HG02973 (cell line): ENCODE data around the gene ALAS1.
"Not testable (repeated sequence)": the region's sequence is repeated elsewhere in the genome, so short reads cannot be mapped to it uniquely, and the experiment has no call there.

Experiments
- ATAC-seq: cut with Tn5 transposase; IDR thresholded peaks from one replicate; pipeline ENCODE4 v1.9.1; 2021; ENCODE audit warnings: moderate library complexity; ENCODE audit not compliant: unreplicated experiment

Gene ALAS1

DNA sequence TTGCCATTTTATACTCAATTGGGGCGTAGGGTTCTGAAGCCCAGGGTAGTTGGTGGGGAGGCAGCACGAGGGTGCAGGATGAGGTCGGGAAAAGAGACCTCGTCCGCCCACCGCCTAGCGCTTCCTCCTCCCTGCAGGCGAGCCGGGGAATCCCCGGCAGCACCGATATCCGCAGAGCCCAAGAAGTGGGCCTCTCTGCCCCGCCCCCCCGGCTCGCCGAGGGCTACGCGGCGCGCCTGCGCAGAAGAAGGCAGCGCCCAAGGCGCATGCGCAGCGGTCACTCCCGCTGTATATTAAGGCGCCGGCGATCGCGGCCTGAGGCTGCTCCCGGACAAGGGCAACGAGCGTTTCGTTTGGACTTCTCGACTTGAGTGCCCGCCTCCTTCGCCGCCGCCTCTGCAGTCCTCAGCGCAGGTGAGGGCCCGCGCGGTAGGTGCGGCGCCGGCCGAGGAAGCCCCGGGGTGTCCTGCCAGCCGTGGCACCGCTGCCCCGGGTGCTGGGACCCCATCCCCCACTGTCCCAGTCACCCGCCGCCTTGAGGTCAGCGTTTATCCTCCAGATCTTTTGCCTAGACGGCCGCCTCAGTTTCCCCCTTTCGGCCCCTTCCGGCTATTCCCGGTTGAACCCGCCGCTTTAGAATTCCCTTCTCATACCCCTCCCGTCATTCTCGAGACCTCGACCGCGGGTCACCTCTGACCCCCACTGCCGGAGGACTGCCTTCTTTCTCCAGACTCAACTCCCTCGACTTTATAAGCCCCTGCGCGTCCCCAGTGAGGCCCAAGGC lies at the start of gene ALAS1:
Gene ALAS1 (plus strand): TSS at position 319 of the 784 bp plus-strand sequence. CDS start 1,082 bp downstream, outside the sequence.
- ATAC-seq: peak; percentile 74

DNA sequence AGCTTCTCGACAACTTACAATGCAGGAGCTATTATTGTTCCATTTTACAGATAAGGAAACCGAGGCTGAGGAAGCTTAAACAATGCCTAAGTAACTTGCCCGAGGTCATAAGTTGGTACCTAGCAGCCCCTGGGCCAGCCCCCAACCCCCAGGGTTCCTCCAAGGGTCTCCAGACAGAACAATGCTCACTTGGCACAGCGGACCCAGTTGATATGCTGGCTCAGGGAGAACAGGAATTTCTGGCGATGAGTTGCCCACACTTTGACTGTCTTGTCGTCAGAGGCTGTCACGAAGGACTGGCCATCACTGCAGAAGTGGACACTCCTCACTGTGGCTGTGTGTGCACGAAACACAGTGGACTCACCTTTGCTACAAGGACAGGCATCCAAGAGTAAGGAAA lies 48.9 kb upstream of the ALAS1 start:
- no peak for ATAC-seq

DNA sequence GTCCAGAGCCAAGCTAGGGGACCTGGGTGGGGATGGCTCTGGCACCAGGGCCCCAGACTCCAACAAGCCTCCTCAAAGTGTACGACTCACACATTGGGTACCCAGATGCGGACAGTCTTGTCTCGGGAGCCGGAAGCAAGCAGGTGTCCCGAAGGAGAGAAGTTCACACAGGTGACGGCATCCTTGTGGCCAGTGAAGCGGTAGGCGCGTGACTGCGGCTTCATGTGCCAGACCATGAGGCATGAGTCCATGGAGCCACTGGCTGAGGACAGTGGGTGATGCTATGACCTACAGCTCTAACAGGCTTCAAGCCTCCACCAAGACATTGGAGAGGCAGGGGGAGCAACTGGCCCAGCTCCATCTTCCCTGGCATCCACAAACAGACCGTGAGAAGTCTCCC lies 48.2 kb upstream of the ALAS1 start:
- no peak for ATAC-seq

DNA sequence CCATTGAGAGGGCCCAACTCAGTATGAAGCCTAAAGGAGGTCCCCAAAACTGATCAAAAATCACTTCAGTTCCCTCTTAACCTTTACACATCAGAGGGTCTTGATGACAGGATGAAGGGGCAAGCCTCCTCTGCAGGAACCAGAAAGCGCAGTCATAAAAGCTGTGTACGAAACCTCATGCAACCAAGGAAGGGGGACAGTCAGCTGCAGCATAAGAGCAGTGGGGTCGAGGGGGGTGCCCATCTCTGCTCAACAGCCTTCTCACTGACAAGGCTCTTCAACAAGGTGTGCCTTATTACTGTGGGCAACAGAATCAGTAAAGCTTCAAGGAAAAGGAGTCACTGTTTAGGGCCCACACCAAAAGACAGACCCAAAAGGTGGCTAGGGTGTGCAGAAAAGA lies 47.6 kb upstream of the ALAS1 start:
- no peak for ATAC-seq

DNA sequence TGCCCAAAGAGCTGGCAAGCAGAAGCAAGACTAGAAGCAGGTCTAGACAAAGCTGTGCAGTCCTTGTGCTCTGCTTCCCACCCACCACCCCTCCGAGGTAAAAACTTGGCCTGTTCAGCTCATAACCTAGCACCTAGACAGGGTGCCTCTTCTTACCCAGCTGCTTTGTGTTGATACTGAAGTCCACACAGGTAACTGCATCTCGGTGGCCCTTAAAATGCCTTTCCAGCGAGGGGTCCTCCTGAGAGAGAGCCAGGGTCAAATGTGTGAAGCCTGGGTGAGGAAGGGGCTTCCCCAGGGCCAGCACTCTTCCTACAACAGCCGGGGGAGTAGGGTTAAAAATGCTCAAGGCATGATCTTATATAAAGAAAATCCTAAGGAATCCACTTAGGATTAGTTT lies 47.1 kb upstream of the ALAS1 start:
- ATAC-seq: no peak

DNA sequence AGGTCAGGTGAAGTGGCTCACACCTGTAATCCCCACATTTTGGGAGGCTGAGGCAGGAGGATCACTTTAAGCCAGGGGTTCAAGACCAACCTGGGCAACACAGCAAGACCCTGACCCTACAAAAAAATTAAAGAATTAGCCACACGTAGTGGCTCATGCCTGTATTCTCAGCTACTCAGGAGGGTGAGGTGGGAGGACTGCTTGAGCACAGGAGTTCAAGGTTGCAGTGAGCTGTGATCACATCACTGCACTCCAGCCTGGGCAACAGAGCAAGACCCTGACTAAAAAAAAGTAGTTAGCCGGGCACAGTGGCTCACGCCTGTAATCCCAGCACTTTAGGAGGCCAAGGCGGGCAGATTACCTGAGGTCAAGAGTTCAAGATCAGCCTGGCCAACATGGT lies 46.0 kb upstream of the ALAS1 start:
- ATAC-seq: not testable (repeated sequence)

DNA sequence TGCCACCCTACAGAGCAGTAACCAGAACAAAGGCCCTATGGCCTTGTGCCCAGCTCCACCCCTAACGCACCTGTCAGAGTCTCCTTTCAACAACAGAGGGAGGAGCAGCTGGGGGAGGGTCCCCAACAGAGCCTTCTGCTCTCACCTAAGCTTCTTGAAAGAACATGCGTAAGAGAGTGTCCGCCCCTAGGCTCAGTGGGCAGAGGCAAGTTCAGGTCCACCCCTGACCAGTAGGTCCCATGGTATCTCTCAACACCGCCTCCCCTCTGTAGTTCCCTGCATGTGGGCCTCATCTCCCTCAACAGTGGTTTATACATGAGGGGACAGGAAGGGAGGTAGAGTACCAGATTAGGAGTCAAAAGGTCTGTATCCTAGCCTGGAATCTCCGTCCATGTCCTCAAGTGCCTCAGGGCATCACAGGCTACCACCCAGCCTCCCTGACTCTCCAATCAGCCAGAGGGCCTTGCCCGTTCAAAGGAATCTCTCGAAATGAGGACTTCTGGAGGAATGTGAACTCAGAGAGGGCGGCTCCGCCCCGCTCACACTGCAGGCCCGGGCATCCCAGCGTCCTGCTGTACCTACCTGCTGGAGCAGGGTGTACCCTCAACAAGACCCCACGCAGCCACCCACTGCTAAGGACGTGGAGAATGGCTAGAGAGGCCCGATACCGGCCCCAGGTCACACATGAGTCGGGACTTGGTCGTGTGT lies 44.4 kb upstream of the ALAS1 start:
- ATAC-seq: no peak

DNA sequence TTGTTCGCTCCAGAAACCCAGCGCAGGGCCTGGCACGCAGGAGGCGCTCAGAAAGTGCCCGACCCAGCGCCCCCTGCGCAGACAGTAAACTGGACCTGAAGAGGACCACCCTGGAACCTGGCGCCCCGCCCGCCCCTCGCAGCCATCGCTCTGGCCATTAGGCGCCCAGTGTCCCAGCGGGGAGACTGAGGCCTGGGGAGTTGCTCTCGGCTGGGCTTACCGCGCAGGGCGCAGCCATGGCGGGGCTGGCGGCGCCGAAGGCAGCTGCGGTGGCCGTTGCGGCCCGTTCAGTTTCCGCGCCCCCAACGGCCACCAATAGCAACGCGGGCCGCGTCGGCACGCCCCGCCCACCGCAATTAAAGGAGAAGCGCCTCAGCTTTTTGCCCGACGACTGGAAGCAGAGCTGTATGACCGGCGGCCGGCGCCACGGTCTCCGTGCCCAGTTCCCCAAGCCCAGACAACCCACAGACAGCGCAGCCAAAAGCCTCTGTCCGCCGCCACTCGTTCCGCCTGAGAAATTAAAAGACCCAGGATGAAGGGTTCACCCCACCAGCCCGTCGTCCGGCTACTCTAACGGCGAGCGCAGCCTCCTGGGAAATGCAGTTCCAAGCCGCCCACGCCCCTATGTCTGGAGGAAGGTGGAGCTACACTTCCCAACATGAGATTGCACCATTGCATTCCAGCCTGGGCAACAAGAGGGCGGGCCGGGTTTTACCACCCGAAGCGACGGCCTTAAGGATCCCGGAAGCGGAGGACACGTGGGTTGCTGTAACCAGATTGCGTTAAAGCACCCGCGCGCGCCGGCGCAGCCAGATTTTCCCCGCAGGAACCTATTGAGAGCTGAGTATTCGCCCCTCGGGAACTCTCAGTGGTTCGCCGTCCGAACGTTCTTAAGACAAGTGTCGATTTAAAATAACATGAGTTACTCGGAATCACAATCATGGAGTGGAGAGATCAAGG lies 43.5 kb upstream of the ALAS1 start, which contains the start of gene POC1A:
Gene POC1A (minus strand): TSS at position 289 of the 960 bp plus-strand sequence. CDS start 51 bp downstream, at position 238.
- ATAC-seq: peak; percentile 72

DNA sequence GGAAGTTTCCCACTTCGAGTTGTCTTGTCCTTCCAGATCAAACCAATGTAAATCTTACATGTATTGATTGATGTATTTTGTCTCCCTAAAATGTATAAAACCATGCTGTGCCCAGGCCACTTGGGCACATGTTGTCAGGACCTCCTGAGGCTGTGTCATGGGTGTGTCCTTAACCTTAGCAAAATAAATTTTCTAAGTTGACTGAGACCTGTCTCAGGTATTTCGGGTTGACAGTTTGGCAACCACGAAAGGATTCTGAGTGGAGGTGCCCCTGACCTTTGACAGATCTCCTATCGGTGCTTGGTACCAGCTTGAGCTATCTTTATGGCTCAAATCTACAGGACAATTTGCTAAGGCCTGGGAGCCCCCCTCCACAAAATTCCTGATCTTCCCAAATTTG lies 42.0 kb upstream of the ALAS1 start:
- ATAC-seq: no peak

DNA sequence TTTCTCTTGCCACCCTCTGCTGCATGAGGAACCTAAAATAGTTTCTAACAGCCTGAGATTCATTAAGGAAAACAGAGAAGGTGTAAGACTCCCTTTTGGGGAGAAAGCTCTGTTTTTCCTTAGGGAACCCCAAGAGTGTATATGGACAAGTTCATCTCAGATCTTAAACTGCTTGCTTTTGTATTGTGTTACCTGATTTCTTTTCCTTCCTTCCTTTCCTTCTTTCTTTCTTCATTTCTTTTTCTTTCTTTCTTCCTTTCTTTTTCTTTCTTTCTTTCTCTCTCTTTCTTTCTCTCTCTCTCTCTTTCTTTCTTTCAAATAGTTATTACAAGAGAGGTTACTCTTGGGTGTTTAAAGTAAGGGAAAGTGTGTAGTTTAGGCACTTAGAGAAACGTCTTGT lies 38.5 kb upstream of the ALAS1 start:
- no peak for ATAC-seq

DNA sequence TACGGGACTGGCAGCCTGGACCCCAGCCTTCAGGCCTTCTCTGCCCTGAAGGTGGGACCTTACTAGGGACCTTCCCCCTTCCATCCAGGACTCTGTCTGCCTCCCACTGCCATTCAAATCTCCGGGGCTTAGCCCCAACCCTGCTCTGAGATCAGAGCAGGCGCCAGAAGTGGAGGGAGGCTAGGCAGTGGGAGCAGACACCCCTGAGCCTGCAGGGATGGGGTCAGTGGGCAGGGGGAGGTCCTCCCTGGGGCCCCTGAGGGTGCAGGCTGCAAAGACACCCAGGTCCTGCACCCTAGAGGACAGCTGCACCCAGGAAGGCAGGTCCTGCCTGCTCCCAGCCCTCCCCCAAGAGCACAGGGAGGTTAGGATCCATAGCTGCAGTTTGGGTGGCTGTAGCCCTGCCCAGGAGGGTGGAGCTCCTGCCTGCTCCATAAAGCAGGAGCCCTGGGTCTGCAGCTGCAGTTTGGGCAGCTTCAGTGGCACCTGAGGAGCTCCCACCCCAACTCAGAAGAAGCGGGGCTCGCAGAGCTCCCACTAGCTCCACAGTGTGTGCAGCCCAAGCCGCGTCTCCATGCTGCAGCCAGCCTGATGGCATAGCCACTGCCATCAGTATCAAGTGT lies 35.6 kb upstream of the ALAS1 start:
- no peak for ATAC-seq

DNA sequence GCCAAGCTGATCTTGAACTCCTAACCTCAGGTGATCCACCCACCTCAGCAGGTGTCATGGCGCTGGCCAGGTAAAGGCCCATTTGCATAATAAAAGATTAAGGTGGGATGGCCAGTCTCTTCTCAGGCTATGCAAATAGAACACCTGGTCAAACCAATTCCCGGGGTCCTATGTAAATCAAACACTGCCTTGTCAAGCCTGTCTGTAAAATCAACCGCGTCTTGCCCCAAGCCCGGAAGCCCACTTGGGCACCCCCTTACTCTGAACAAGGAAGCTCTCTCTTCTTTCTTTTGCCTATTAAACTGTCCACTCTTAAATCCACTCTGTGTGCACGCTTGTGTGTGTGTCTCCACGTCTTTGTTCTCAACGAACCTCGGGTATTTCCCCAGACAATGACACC lies 30.7 kb upstream of the ALAS1 start:
- ATAC-seq: no peak

DNA sequence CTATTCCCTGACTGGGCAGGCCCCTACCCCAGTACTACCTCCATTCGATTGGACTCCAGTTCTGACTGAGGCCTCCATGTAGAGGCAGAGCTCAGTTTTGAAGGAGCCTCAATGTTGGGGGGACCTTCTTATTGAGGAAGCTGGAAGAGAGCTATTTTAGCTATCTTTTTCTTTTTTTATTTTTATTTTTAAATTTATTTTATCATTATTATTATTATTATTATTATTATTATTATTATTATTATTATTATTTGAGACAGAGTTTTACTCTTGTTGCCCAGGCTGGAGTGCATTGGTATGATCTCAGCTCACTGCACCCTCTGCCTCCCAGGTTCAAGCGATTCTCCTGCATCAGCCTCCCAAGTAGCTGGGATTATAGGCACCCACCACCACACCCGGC lies 27.7 kb upstream of the ALAS1 start:
- not testable (repeated sequence) for ATAC-seq

DNA sequence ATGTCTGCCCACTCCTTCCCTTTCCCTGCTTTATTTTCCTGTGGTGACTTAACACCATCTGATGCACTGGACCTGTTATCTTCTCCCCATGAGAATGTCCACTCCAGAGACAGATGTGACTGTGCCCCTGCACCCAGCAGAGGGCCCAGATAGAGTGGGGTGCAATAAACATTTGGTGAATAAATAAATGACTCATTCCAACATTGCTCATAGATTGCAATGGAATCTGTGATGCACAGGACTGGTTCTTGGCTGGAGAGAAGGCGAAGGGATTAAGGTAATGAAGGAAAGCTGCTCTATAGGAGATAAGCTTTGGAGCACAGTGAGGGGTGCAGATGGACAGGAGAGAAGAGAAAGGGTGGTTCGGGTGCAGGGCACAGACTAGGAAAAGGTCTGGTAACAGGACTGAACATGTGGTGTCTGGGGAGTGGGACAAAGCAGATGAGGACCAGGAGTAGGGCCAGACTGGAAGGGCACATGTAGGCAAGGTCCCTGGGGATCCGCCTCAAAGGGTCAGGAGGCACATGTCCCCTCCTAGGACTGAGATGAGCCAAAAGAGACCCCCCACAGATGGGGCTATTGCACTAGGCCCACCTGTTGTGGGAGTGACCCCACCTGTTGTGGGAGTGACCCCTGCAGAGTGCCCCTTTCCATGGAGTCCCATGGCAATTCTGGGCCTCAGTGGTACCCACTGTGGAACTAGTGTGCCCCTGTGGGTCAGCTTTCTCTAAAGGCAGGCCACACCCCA lies 26.3 kb upstream of the ALAS1 start:
- ATAC-seq: no peak

DNA sequence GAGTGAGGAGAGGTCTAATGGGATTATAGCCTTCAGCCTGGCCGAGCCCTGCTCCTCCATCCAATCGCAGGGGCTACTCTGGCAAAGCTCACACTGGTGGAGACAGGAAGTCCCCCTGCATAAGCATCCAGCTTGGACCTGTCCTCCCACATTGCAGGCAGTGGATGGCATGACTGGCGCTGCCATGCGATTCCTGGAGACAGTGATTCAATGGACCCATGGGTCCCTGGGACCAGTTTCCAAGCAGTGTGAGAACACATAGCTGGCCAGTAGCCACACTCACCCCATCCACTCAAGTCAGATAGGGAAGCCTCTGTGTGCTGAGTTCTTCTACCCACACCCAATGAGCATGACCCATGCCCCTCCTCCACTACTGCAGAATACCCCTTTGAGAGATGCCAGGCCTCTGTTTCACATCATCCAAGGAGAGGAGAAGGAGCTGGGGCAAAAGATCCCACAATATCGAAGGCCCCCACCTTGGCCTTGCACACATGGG lies 25.6 kb upstream of the ALAS1 start:
- ATAC-seq: no peak

DNA sequence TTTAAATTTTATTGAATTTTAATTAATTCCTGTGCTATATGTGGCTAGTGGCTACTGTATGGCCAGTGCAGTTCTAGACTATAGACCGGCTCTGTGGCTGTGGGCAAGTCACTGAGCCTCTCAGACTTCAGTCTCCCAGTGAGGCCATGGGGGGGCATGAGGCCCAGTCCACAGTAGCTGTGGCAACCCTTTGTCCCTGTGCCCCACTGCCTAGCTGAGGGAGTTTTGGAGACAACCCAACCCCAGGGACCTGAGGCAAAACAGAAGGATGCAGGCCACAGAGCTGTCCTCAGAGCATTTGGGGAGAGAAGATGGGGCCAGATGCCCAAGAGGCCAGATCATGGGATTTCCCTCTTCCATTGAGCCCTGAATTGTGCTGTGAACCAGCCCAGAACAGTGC lies 24.9 kb upstream of the ALAS1 start:
- no peak for ATAC-seq

DNA sequence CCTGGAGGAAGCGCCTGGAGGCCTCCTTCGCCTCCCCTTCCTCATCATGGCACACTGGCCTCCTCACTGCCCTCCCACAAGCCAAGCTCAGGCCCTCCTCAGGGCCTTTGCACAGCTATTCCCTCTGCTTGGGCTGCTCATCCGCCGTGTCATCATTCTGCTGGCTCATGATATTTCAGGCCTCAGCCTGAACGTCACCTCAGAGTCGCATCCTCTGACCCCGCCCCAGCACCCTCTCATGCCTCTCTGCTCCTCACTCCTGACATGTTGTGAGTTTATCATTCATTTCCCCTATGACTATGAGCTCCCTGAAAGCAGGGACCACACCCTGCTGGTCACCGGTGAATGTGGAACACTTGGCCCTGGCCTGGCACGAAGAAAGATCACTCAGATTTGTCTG lies 23.1 kb upstream of the ALAS1 start:
- ATAC-seq: no peak

DNA sequence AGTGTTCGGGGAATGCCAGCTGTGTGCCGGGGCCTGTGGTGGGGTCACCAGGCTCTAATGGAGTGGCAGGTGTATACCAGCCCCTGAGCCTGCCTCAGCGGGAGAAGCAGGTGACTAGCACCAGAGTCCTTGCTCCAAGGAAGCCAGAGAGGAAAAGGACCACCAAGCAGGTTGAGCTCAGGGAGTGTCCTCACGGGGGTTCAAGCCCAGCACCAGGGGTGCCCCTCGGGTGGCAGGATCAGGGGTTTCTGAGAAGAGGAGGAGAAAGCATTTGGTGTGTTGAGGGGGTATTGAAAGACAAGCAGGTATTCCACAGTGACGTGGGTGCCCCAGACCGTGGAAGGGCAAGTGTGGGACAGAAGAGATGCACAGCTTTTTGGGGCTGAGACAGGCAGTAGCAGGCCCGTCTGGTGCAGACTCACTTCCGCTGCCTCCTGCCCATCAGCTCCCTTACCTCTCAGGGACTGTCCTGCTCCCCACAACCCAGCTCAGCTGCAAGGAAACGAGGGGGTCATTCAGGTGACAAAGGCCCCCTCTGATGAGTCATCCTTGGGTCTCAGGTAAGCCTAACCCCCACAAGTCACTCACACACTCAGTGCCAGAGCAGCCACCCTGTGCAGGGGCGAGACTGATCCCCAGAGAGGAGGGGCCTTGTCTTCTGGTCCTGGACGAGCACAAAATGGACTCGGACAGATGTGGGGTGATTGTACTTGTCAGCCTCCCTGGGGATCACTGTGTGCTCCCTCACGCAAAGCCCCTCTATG lies 22.4 kb upstream of the ALAS1 start:
- ATAC-seq: no peak

DNA sequence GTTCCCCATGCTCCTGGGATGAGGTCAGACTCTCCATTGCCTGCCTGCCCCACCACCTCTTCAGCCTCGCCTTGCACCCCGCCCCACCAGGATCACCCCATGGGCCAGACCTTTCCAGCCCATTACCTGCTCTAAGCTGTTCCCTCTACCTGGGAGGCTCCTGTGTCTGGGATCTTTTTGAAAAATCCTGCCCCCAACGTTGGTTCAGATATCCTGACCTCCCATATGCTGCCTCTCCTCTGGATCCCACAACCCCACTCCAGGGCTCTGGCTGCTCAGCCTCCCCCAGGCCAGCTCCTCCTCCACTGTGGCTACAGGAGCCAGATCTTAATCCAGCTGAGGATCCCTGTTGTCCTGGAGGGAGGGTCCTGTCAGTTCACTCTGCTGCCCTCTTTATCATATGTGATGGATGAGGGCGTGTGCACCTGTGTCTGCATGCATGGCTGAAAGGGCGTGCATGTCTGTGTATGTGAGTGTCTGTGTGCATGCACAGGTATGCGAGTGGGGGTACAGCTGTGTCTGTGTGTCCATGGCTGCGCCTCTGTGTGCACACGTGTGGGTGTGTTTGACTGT lies 21.7 kb upstream of the ALAS1 start:
- no peak for ATAC-seq
